Fibroblast of upper back skin (primary cell): ENCODE data around the gene SGK1.
A peak's percentile ranks its signal among the peaks of the same experiment; 100 is the strongest.
"Not testable (repeated sequence)": the region's sequence is repeated elsewhere in the genome, so short reads cannot be mapped to it uniquely, and the experiment has no call there.

Experiments used
- DNase-seq: peaks from one replicate; pipeline ENCODE4 v3.0.0-alpha.2; 2013

SGK1 gene

GRCh38 chr6:134299236-134299635 is 18.7 kb downstream of the SGK1 start:
- no peak for DNase-seq

- DNase-seq, result no peak
Observed at GRCh38 chr6:134296762-134297161, 21.1 kb downstream of the SGK1 start.

- DNase-seq, result peak; percentile 95
Observed at GRCh38 chr6:134295953-134296553, 21.9 kb downstream of the SGK1 start.

- peak; percentile 36 for DNase-seq
Observed at GRCh38 chr6:134293659-134294161, 24.2 kb downstream of the SGK1 start.

- no peak for DNase-seq
Observed at GRCh38 chr6:134291156-134291555, 26.8 kb downstream of the SGK1 start.

GRCh38 chr6:134289204-134289575 is 28.7 kb downstream of the SGK1 start:
- DNase-seq, result no peak

- DNase-seq, result peak; percentile 97
Observed at GRCh38 chr6:134288538-134289203, 29.2 kb downstream of the SGK1 start.

- no peak for DNase-seq
Observed at GRCh38 chr6:134287859-134288537, 29.9 kb downstream of the SGK1 start.

- no peak for DNase-seq
Observed at GRCh38 chr6:134282816-134283215, 35.1 kb downstream of the SGK1 start.

GRCh38 chr6:134281388-134281787 is 36.5 kb downstream of the SGK1 start:
- no peak for DNase-seq

GRCh38 chr6:134278000-134278399 is 39.9 kb downstream of the SGK1 start:
- DNase-seq, result no peak

GRCh38 chr6:134276891-134277377 is 41.0 kb downstream of the SGK1 start:
- not testable (repeated sequence) for DNase-seq

- no peak for DNase-seq
Observed at GRCh38 chr6:134272374-134272773, 45.5 kb downstream of the SGK1 start.

GRCh38 chr6:134267917-134268361 is 50.0 kb downstream of the SGK1 start:
- DNase-seq, result no peak

- DNase-seq, result no peak
Observed at GRCh38 chr6:134266776-134267175, 51.1 kb downstream of the SGK1 start.

GRCh38 chr6:134261766-134262165 is 56.1 kb downstream of the SGK1 start:
- peak; percentile 22 for DNase-seq

- no peak for DNase-seq
Observed at GRCh38 chr6:134258849-134259306, 59.0 kb downstream of the SGK1 start.

GRCh38 chr6:134257516-134257915 is 60.4 kb downstream of the SGK1 start:
- DNase-seq, result no peak

- no peak for DNase-seq
Observed at GRCh38 chr6:134256862-134257261, 61.0 kb downstream of the SGK1 start.

GRCh38 chr6:134255280-134255679 is 62.6 kb downstream of the SGK1 start:
- DNase-seq, result not testable (repeated sequence)

- DNase-seq, result no peak
Observed at GRCh38 chr6:134254118-134254517, 63.8 kb downstream of the SGK1 start.

- peak; percentile 93 for DNase-seq
Observed at GRCh38 chr6:134253681-134254080, 64.2 kb downstream of the SGK1 start.

GRCh38 chr6:134251320-134251719 is 66.6 kb downstream of the SGK1 start:
- no peak for DNase-seq

- no peak for DNase-seq
Observed at GRCh38 chr6:134250776-134251175, 67.1 kb downstream of the SGK1 start.
